Hepatic stellate cell (primary cell): ENCODE measurements around the gene BMP6.

Experiments
- DNase-seq: peaks from one replicate; pipeline ENCODE4 v3.0.0; 2011; ENCODE audit warnings: low spot score

BMP6 gene

GRCh38 chr6:7747901-7748504 lies 22.1 kb downstream of the BMP6 start:
- no peak for DNase-seq

- no peak for DNase-seq
These were observed 23.6 kb downstream of the BMP6 start for GRCh38 chr6:7749478-7749877.

- DNase-seq: no peak
These were observed 24.3 kb downstream of the BMP6 start for GRCh38 chr6:7750197-7750596.

GRCh38 chr6:7758456-7758855 lies 32.6 kb downstream of the BMP6 start:
- DNase-seq: peak; percentile 20

DNA sequence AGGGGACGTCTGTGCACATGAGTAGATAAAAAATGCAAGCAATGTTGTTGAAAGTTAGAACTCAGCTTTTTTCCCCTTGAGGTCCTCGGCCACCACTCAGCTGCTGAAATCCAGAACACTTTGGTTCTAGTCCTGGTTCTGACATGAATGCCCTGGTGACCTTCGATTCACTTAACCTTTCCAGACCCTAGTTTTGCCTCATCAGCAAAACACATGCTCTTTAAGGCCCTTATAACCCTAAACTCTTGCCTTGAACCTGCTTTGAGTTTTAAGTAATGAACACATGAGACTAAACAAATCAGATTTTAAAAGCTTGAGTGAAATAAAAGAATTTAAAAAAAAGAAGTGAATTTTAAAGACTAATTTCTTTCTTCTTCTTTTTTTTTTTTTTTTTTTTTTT lies 33.4 kb downstream of the BMP6 start:
- no peak for DNase-seq

GRCh38 chr6:7761051-7761450 lies 35.2 kb downstream of the BMP6 start:
- no peak for DNase-seq

DNA sequence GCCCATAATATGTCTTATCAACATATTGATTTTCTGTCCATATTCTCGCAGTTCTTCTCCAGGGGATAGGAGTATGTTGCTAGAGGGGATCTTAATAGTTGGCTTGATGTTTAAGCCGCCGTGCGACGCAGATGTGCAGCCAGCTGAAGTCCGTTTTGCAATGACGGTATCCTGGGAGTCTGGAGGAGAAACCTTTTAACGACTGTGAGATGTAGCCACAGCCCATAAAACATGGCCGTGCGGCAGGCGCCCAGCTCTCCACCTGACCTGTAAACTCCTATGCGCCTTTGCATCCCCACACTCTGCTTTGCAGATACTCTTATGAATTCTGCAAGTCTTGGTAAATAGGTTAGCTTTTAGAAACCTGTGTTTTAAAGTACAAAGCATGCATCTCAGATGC lies 36.9 kb downstream of the BMP6 start:
- no peak for DNase-seq

- no peak for DNase-seq
These were observed 38.0 kb downstream of the BMP6 start for GRCh38 chr6:7763881-7764280.

GRCh38 chr6:7765575-7766325 lies 39.9 kb downstream of the BMP6 start:
- no peak for DNase-seq

DNA sequence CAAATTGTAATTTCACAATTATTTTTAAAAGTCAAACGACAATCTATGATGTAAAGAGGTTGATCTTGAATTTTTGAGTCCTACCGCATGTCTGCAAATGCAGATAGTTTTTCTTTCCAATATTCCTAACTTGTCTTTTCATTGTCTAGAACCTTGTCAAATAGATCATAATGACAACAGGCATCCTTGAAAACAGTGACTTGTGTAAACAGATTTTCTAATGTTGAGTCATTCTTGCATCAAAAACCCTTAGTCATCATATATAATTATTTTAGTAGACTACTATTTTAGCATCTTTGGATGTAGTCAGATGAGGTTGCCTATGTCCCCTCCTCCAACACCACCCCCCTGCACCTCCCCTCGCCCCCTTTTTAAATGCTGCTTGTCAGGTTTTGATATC lies 43.8 kb downstream of the BMP6 start:
- DNase-seq: no peak

DNA sequence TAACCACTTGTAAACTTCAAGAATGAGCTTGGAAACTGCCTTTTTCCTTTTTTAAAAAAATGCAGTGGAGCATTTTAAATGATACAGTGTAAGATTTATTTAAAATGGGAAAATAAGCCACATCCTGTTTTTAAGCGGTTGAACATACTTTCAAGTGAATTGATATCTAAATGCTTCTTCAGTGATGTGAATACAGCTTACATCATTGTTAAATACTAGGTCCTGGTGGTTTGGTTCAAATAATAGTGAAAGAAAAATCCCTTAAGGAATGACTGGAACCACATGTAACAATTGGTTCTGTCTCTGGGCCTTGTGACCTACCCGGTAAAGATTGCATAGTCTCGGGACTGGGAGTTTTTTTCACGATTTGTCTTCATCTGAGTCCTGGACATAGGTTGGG lies 44.2 kb downstream of the BMP6 start:
- DNase-seq: no peak

DNA sequence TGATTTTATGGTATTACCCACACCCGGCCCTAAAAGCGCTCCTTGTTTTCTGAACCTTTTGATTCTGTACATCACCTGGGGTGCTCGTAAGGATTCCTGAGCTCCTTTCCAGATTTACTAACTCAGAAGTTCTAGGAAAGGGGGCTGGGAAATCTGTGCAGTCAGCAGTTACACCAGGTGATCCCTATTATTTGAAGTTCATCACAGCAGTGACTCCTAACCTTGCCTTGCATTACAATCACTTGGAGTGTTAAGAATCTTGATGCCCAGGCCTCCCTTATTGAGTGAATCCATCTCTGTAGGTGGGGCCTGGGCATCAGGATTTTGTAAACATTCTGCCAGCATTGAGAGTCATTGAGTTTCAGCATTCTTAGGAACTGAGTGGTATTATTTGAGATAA lies 44.7 kb downstream of the BMP6 start:
- DNase-seq: no peak

GRCh38 chr6:7773322-7773721 lies 47.4 kb downstream of the BMP6 start:
- DNase-seq: no peak

DNA sequence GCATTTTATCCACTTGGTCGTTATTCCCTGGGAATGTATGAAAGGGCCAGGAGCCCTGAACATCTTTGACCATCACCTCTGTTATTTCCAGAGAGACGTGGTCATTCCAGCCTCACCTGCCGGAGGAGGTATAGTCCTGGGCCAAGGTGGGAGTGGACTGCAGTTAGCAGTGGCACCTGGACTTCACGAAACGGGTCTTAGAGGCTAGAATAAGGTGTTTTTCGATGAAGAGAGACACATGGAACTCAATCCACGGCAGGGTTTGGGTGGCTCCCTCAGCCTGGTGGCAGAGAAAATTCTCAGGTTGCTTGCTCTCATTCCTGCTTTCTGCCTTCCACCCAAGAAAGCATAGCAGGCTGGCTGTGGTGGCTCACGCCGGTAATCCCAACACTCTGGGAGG lies 48.0 kb downstream of the BMP6 start:
- DNase-seq: no peak

DNA sequence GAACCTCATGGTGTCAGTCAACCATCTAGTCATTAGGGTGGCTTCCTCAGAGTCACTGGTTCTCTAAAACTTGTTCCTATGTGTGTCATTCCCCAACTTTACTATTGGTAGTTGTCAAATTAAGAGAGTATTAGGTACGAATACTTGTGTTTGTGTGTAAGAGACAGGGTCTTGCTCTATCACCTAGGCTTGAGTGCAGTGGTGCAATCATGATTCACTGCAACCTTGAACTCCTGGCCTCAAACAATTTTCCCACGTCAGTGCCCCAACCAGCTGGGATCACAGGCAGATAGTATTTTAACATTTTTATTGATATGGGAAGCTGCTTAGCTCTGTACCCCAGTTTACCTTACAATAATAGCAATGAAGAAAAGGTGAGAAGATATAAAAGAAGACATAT lies 50.6 kb downstream of the BMP6 start:
- no peak for DNase-seq

DNA sequence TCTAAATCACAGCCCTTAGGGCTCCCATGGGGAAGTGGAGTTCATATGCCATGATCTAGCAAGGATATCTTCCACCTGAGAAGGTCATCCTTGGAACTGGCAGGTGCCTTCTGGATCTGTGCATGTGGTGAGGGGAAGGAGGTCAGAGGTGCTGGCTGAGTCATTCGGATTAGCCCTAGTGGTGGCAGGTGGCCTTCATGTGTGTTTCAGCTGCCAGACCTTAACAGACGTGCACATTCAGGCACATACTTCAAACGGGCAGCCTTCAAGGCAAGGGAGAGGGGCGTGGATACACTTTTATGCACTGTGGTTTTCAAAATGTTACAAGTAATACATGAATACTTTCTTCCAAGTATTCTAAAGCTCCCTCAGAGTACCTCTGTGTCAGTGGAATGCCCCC lies 51.2 kb downstream of the BMP6 start:
- no peak for DNase-seq

- no peak for DNase-seq
These were observed 55.3 kb downstream of the BMP6 start for GRCh38 chr6:7781240-7781639.

DNA sequence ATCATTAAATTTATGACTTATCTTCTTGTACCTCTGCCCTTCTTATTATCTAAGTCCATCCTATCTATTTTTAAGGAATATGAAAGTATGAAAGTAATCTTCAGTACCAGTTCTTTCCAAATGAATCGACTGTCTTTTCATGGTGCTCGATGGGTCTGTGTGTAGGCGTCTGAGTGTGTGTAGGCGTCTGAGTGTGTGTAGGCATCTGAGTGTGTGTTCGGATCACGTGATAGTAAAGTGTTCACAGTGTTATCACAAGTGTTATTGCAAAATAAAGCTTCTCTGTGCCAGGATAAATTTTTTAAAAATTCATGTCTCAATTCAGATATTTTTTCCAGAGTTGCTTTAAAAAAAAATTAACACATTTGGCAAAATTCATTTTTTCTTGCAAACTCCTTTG lies 58.3 kb downstream of the BMP6 start:
- DNase-seq: no peak

GRCh38 chr6:7784706-7785105 lies 58.8 kb downstream of the BMP6 start:
- no peak for DNase-seq

DNA sequence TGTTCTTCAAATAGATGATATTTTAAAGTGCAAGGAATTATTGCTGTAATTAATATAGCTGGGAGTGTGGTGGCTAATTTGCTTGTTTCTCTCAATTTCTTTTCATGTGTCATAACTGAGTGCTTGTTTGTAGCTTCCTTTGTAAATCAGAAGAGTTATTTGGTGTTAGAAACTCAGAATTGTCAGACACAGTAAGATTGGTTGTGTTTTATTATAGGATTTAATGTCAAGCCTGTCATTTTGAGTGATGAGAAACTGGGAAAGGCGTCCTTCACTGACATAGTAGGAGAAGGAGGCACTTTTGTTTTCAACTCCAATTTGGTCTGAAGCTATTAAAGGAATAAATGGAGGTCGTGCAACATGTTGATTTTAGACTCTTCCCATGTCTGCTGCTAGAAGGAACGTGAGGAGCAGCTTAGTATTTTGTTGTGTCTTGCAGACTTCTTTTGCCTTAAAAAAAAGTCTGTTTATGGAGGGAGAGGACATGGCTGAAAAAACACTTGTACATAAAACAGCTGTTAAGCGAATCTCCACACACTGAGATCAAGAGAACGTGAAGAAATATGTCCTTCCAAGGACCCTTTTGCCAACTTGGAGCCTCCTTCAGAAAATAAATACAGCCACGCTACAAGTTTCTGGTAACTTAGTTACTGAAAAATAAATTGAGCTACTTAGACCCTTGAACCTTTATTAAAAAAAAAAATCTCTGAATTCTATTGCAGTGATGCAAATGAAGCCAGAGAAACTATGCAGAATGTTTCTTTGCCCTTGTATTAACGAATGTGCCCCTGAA lies 59.5 kb downstream of the BMP6 start:
- DNase-seq: no peak

- DNase-seq: no peak
These were observed 60.3 kb downstream of the BMP6 start for GRCh38 chr6:7786214-7786661.

- no peak for DNase-seq
These were observed 61.3 kb downstream of the BMP6 start for GRCh38 chr6:7787137-7787608.

DNA sequence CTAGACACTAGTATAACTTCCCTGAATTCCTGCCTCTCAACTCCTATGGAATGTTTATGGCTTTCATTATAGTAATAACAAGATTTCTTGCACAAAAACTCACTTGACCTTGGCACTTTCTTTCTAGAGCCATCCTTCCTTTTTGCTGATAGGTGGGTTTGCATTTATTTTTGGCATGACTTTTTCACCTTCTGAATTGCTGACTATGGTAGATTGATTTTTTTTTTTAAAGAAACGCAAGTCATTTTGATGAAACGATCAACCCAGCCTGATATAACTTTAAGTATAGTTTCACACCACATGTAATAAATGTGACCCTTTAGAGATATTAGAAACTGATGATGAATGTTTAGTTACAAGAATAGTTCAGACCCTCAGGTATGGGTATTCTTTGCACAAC lies 61.8 kb downstream of the BMP6 start:
- DNase-seq: no peak
